K562 treated with DMSO at 1 percent for 24 hours (cell line): ENCODE results near the gene TPTE. TPM values are rescaled to one million over a fixed set of nuclear protein-coding genes. Genes with fewer than 3 reads are reported as not detected.

Experiments
- total RNA-seq: library from RNA; unstranded; fragments of 300-600 nt; gene quantifications from 2 replicates; pipeline ENCODE4 v1.2.3, GENCODE V29; 2022; ENCODE audit warnings: low read depth; ENCODE audit not compliant: insufficient read depth

The TPTE gene
- 0.67 and 0.86 TPM in 2 replicates for total RNA-seq

GRCh38 chr21:10521091-10521598 lies at the start of gene TPTE:
Gene TPTE (plus strand): TSS chr21:10521583. CDS start chr21:10538724, 17,141 bp downstream.

